Mesothelial cell of epicardium (in vitro differentiated cells): Measurements from ENCODE around the gene ANKS3. TPM values are rescaled to one million over a fixed set of nuclear protein-coding genes. Genes with fewer than 3 reads are reported as not detected.

Source experiments
- DNase-seq, 2 experiments: peaks; one replicate each; pipeline ENCODE4 v3.0.0; 2021; ENCODE audit warnings: low spot score in 2 of 2; ENCODE audit not compliant: unreplicated experiment in 2 of 2
- H3K27ac Mint-ChIP-seq: 2 replicates; pipeline ENCODE4 v1.8.0; 2021; ENCODE audit warnings: mixed read lengths
- H3K27me3 Mint-ChIP-seq: 2 replicates; pipeline ENCODE4 v1.8.0; 2021; ENCODE audit warnings: low read depth, mixed read lengths
- H3K36me3 Mint-ChIP-seq: 2 replicates; pipeline ENCODE4 v1.8.0; 2021; ENCODE audit warnings: mixed read lengths
- H3K4me1 Mint-ChIP-seq: 2 replicates; pipeline ENCODE4 v1.8.0; 2021; ENCODE audit warnings: mixed read lengths
- H3K4me3 Mint-ChIP-seq: 2 replicates; pipeline ENCODE4 v1.8.0; 2021; ENCODE audit warnings: mild to moderate bottlenecking, moderate library complexity, mixed read lengths
- H3K9me3 Mint-ChIP-seq: 2 replicates; pipeline ENCODE4 v1.8.0; 2021; ENCODE audit warnings: mixed read lengths
- CTCF ChIP-seq: fragments of 200-600 bp; sonication (generic); IDR thresholded peaks from one replicate; pipeline ENCODE4 v1.5.0; 2021; ENCODE audit warnings: antibody characterized with exemption; ENCODE audit not compliant: unreplicated experiment
- total RNA-seq: library from RNA; stranded (reverse); gene quantifications from 3 replicates; pipeline ENCODE4 v1.2.1, GENCODE V29; 2021

The ANKS3 gene
- total RNA-seq, 1 donor from 2014 or later, result 45.8 TPM

GRCh38 chr16:4680673-4681470 lies 53.2 kb downstream of the ANKS3 start:
- no peaks in the 10 kb centered on the region for H3K9me3 Mint-ChIP-seq
- H3K27ac Mint-ChIP-seq, result peak overlapping the region; percentile 83
- no peak for TF ChIP-seq CTCF
- H3K4me1 Mint-ChIP-seq, result peaks cover 31% of the 10 kb centered on the region
- H3K36me3 Mint-ChIP-seq, result peaks cover 8% of the 10 kb centered on the region
- DNase-seq, result no peak
- no peak overlapping the region for H3K4me3 Mint-ChIP-seq
- no peaks in the 10 kb centered on the region for H3K27me3 Mint-ChIP-seq

GRCh38 chr16:4679850-4680636 lies 54.0 kb downstream of the ANKS3 start:
- TF ChIP-seq CTCF, result no peak
- H3K27me3 Mint-ChIP-seq, result no peaks in the 10 kb centered on the region
- H3K9me3 Mint-ChIP-seq, result no peaks in the 10 kb centered on the region
- peak overlapping the region; percentile 83 for H3K27ac Mint-ChIP-seq
- H3K4me1 Mint-ChIP-seq, result peaks cover 31% of the 10 kb centered on the region
- H3K36me3 Mint-ChIP-seq, result peaks cover 7% of the 10 kb centered on the region
- H3K4me3 Mint-ChIP-seq, result peak overlapping the region; percentile 37
- DNase-seq, result peak in 1 of 2 experiments; percentile 57

- no peak for TF ChIP-seq CTCF
- Mint-ChIP-seq H3K27ac (peak overlapping the region; percentile 83), H3K27me3 (no peaks in the 10 kb centered on the region), H3K36me3 (peaks cover 3% of the 10 kb centered on the region), H3K4me3 (peak overlapping the region; percentile 37), H3K4me1 (peaks cover 31% of the 10 kb centered on the region), H3K9me3 (no peaks in the 10 kb centered on the region)
- DNase-seq, result peak in 1 of 2 experiments; percentile 62
These were observed 54.8 kb downstream of the ANKS3 start for GRCh38 chr16:4679156-4679849.

- DNase-seq, result no peak
- H3K4me1 Mint-ChIP-seq, result peaks cover 31% of the 10 kb centered on the region
- no peak overlapping the region for H3K4me3 Mint-ChIP-seq
- no peaks in the 10 kb centered on the region for H3K9me3 Mint-ChIP-seq
- H3K36me3 Mint-ChIP-seq, result peaks cover 4% of the 10 kb centered on the region
- no peaks in the 10 kb centered on the region for H3K27me3 Mint-ChIP-seq
- peak overlapping the region; percentile 72 for H3K27ac Mint-ChIP-seq
- no peak for TF ChIP-seq CTCF
These were observed 55.5 kb downstream of the ANKS3 start for GRCh38 chr16:4678596-4678995.

- peaks cover 31% of the 10 kb centered on the region for H3K4me1 Mint-ChIP-seq
- no peak overlapping the region for H3K4me3 Mint-ChIP-seq
- no peak for DNase-seq
- no peaks in the 10 kb centered on the region for H3K9me3 Mint-ChIP-seq
- H3K27ac Mint-ChIP-seq, result peak overlapping the region; percentile 13
- no peaks in the 10 kb centered on the region for H3K27me3 Mint-ChIP-seq
- H3K36me3 Mint-ChIP-seq, result peaks cover 7% of the 10 kb centered on the region
- no peak for TF ChIP-seq CTCF
These were observed 56.1 kb downstream of the ANKS3 start for GRCh38 chr16:4677994-4678393.
